Measurements from ENCODE around the gene ZNF507. TPM values are rescaled to one million over a fixed set of nuclear protein-coding genes. Genes with fewer than 3 reads are reported as not detected.

ZNF507 gene
- total RNA-seq, 1 donor, result 26.0 TPM

Other genes starting within 250 kb of the ZNF507 start
- gene DPY19L3, start 60.2 kb downstream of the ZNF507 start, total RNA-seq, result 5.4 TPM
- 22.9 TPM for gene PDCD5, start 235.6 kb downstream of the ZNF507 start, total RNA-seq